ENCODE data around the gene AMBRA1. TPM values are rescaled to one million over a fixed set of nuclear protein-coding genes. Genes with fewer than 3 reads are reported as not detected.

The AMBRA1 gene
- total and polyA plus RNA-seq, 2 donors (not counting 3 experiments of a cell fraction or from before 2014, with no cell fraction given) = 18.4 to 32.4 TPM

DNA sequence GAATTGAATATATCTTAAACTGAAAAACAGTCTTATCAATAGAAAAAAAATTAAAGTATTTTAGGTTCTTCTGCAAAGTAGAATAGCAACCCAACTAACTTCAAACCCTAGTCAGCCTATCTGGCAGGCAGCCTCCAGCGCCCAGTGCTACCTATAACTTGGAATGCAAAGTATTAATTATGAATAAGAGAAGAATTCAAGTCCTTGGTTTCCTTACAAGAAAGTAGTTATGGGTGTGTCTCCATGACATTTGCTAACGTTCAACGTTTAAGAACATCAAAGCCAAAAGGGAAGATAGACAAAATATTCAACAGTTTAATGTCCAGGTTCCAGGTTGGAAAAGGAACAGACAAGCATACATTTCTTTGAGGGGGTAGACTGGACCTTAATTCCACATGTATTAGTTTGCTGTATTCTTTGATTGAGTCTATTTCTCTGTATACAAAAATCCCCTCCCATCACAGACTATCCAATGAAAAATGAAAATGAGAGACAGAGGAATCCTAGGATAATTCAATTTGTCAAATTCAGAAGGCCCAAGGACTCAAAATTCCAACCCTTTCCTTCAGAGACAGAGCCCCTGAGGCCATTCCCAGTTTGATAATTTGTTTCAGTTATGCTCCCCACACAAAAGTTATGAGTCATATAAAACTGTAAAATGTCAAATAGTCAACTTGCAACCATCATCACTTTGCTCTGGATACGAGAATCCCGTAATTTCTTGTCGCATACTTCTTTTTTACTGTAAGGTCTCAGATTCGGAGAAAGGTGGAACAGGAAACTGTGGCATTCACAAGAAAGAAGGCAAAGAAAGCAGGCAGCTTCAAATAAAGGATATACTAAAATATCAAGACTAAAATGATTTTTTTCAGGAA, 118.5 kb downstream of the AMBRA1 start:
- H3K27ac ChIP-seq (ENCODE audit: insufficient read depth, low read depth, low read length) = no peak overlapping the region
- no peaks in the 10 kb centered on the region for H4K20me1 ChIP-seq (replicated peaks; ENCODE audit: control insufficient read depth, extremely low read depth, insufficient read depth, low read length)
- POLR2A ChIA-PET = no interaction called here
- H3K9ac ChIP-seq (replicated peaks; ENCODE audit: extremely low read depth, insufficient read depth, low read length) = no peak overlapping the region
- H3K9me3 ChIP-seq (replicated peaks; ENCODE audit: control insufficient read depth, insufficient read depth, low read length) = no peaks in the 10 kb centered on the region
- no peaks in the 10 kb centered on the region for H3K79me2 ChIP-seq (ENCODE audit: control insufficient read depth, insufficient read depth, low read length)
- BruUV-seq (replicated peaks) = no TSS peak
- CTCF ChIA-PET = interaction anchor here (0.7 to 3.6 kb wide), 5 partner anchors 12 to 54 kb away, joined by 3 to 23 read pairs (median 4); no protein-coding TSS in a partner anchor
- DNase-seq (ENCODE audit: low read depth, low spot score) (no peak), FAIRE-seq (no peak)
- H3K36me3 ChIP-seq (ENCODE audit: control insufficient read depth in 2 of 2, extremely low read depth in 1 of 2, insufficient read depth in 2 of 2, low read length in 2 of 2) = no peaks in the 10 kb centered on the region
- H3K4me1 ChIP-seq (ENCODE audit: control insufficient read depth, extremely low read depth, insufficient read depth, low read length) = peaks cover 2% of the 10 kb centered on the region
- intact Hi-C loops (cut with micrococcal nuclease) = no loop called here
- H3K9me1 ChIP-seq (replicated peaks; ENCODE audit: control insufficient read depth, extremely low read depth, insufficient read depth, low read length) = no peaks in the 10 kb centered on the region
- no peak overlapping the region for H2AFZ ChIP-seq (ENCODE audit: low read depth, low read length)
- TF ChIP-seq JUN (IDR thresholded peaks at IDR 0.05; ENCODE audit: borderline replicate concordance, insufficient read depth, insufficient read length, low read depth) (no peak), EZH2 (IDR thresholded peaks at IDR 0.05; ENCODE audit: borderline replicate concordance, low read depth, low read length, severe bottlenecking) (no peak), POLR2AphosphoS5 (IDR thresholded peaks at IDR 0.05; ENCODE audit: insufficient read depth, low read depth, low read length) (no peak), FOS (IDR thresholded peaks at IDR 0.05; ENCODE audit: borderline replicate concordance, insufficient read depth, low read length) (no peak)
- dilution Hi-C loops (cut with MboI; ENCODE audit: extremely low pct_ligation_motif_present, low sequenced_read_pairs) = no loop called here
- H3K27me3 ChIP-seq (ENCODE audit: control insufficient read depth in 2 of 2, insufficient read depth in 2 of 2, low read length in 2 of 2) = no peaks in the 10 kb centered on the region
- H3K4me2 ChIP-seq (ENCODE audit: insufficient read depth, low read length) = no peak overlapping the region
- H3K4me3 ChIP-seq (replicated peaks in 1 of 3; ENCODE audit: insufficient read depth in 1 of 3, low read depth in 1 of 3, low read length in 3 of 3) = no peak overlapping the region

DNA sequence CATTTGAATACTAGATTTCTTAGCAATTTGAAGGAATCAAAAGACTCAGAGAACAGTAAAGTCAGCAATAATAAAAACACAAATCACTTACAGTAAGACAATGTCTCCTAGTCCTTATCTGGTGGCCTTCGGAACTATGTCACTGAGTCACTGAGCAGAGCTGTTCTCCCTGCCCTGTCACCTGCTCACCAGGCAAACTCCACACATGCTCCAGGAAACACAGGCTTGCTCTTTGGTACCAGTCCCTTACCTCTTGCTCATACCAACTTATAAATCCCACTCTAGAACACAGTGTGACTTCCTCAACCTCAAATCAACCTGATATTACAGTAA, 121.2 kb downstream of the AMBRA1 start:
- no peaks in the 10 kb centered on the region for H3K36me3 ChIP-seq (ENCODE audit: control insufficient read depth in 2 of 2, extremely low read depth in 1 of 2, insufficient read depth in 2 of 2, low read length in 2 of 2)
- no TSS peak for BruUV-seq (replicated peaks)
- no peak overlapping the region for H3K27ac ChIP-seq (ENCODE audit: insufficient read depth, low read depth, low read length)
- CTCF ChIA-PET = no interaction called here
- POLR2A ChIA-PET = no interaction called here
- dilution Hi-C loops (cut with MboI; ENCODE audit: extremely low pct_ligation_motif_present, low sequenced_read_pairs) (no loop called here), intact Hi-C loops (cut with micrococcal nuclease) (no loop called here)
- H3K27me3 ChIP-seq (ENCODE audit: control insufficient read depth in 2 of 2, insufficient read depth in 2 of 2, low read length in 2 of 2) = no peaks in the 10 kb centered on the region
- FAIRE-seq (no peak), DNase-seq (ENCODE audit: low read depth, low spot score) (no peak)
- no peak overlapping the region for H2AFZ ChIP-seq (ENCODE audit: low read depth, low read length)
- no peaks in the 10 kb centered on the region for H3K79me2 ChIP-seq (ENCODE audit: control insufficient read depth, insufficient read depth, low read length)
- peaks cover 2% of the 10 kb centered on the region for H3K4me1 ChIP-seq (ENCODE audit: control insufficient read depth, extremely low read depth, insufficient read depth, low read length)
- no peak overlapping the region for H3K4me3 ChIP-seq (replicated peaks in 1 of 3; ENCODE audit: insufficient read depth in 1 of 3, low read depth in 1 of 3, low read length in 3 of 3)
- H3K9ac ChIP-seq (replicated peaks; ENCODE audit: extremely low read depth, insufficient read depth, low read length) = no peak overlapping the region
- no peak overlapping the region for H3K4me2 ChIP-seq (ENCODE audit: insufficient read depth, low read length)
- no peaks in the 10 kb centered on the region for H4K20me1 ChIP-seq (replicated peaks; ENCODE audit: control insufficient read depth, extremely low read depth, insufficient read depth, low read length)
- no peaks in the 10 kb centered on the region for H3K9me3 ChIP-seq (replicated peaks; ENCODE audit: control insufficient read depth, insufficient read depth, low read length)
- H3K9me1 ChIP-seq (replicated peaks; ENCODE audit: control insufficient read depth, extremely low read depth, insufficient read depth, low read length) = no peaks in the 10 kb centered on the region
- TF ChIP-seq, protein P1, sequence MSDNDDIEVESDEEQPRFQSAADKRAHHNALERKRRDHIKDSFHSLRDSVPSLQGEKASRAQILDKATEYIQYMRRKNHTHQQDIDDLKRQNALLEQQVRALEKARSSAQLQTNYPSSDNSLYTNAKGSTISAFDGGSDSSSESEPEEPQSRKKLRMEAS (IDR thresholded peaks at IDR 0.05; ENCODE audit: insufficient read depth, insufficient read length) = no peak
- TF ChIP-seq FOS (IDR thresholded peaks at IDR 0.05; ENCODE audit: borderline replicate concordance, insufficient read depth, low read length) (no peak), POLR2AphosphoS5 (IDR thresholded peaks at IDR 0.05; ENCODE audit: insufficient read depth, low read depth, low read length) (no peak), POLR2A (IDR thresholded peaks at IDR 0.05; ENCODE audit: low read depth, low read length) (no peak), MYC (IDR thresholded peaks at IDR 0.05; ENCODE audit: low read depth, low read length) (no peak), GATA2 (IDR thresholded peaks at IDR 0.05; ENCODE audit: insufficient read depth, insufficient read length, low read depth, low read length) (no peak), EZH2 (IDR thresholded peaks at IDR 0.05; ENCODE audit: borderline replicate concordance, low read depth, low read length, severe bottlenecking) (no peak), JUN (IDR thresholded peaks at IDR 0.05; ENCODE audit: borderline replicate concordance, insufficient read depth, insufficient read length, low read depth) (no peak)
- TF ChIP-seq, protein P2, sequence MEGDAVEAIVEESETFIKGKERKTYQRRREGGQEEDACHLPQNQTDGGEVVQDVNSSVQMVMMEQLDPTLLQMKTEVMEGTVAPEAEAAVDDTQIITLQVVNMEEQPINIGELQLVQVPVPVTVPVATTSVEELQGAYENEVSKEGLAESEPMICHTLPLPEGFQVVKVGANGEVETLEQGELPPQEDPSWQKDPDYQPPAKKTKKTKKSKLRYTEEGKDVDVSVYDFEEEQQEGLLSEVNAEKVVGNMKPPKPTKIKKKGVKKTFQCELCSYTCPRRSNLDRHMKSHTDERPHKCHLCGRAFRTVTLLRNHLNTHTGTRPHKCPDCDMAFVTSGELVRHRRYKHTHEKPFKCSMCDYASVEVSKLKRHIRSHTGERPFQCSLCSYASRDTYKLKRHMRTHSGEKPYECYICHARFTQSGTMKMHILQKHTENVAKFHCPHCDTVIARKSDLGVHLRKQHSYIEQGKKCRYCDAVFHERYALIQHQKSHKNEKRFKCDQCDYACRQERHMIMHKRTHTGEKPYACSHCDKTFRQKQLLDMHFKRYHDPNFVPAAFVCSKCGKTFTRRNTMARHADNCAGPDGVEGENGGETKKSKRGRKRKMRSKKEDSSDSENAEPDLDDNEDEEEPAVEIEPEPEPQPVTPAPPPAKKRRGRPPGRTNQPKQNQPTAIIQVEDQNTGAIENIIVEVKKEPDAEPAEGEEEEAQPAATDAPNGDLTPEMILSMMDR (IDR thresholded peaks at IDR 0.05; ENCODE audit: extremely low read depth in 1 of 2, insufficient read depth in 1 of 2, low read depth in 1 of 2, low read length in 2 of 2) = no peak
